SK-N-MC (cell line): Measurements from ENCODE around the gene ADGRG7.

Experiments used
- DNase-seq: peaks from one replicate; pipeline ENCODE4 v3.0.0-alpha.2; 2011; ENCODE audit warnings: low read depth, low spot score
- H3K27ac ChIP-seq: fragments of 200-600 bp; sonication (generic); 2 replicates; pipeline ENCODE4 v1.5.1; 2016; ENCODE audit warnings: mixed run types
- H3K36me3 ChIP-seq: fragments of 200-600 bp; sonication (generic); 2 replicates; pipeline ENCODE4 v1.6.1; 2017; ENCODE audit warnings: antibody characterized with exemption, low read length, mixed read lengths; ENCODE audit not compliant: insufficient read depth
- H3K4me3 ChIP-seq: fragments of 200-600 bp; sonication (generic); 2 replicates; pipeline ENCODE4 v1.5.1; 2016
- H3K9ac ChIP-seq: fragments of 200-600 bp; sonication (generic); 2 replicates; pipeline ENCODE4 v1.8.0; 2017; ENCODE audit warnings: mixed run types, mixed read lengths; ENCODE audit not compliant: insufficient read length
- H3K9me3 ChIP-seq: fragments of 200-600 bp; sonication (generic); 2 replicates; pipeline ENCODE4 v1.6.1; 2017; ENCODE audit warnings: low read depth, mild to moderate bottlenecking, antibody characterized with exemption, low read length, moderate library complexity, mixed read lengths
- EZH2 ChIP-seq: fragments of 200-600 bp; sonication (generic); IDR thresholded peaks from one replicate; pipeline ENCODE4 v1.6.1; 2017; ENCODE audit warnings: antibody characterized with exemption
- FOXP2 ChIP-seq: optimal IDR thresholded peaks from 2 replicates; pipeline ENCODE3; 2011; ENCODE audit warnings: mild to moderate bottlenecking, moderate library complexity; ENCODE audit not compliant: insufficient read depth; ENCODE audit errors: extremely low read length, control extremely low read depth
- POLR2AphosphoS5 ChIP-seq: IDR thresholded peaks from 2 replicates; pipeline ENCODE4 v1.6.1; 2012; ENCODE audit warnings: mild to moderate bottlenecking, low read depth, low read length, borderline replicate concordance

ADGRG7 gene, protein sequence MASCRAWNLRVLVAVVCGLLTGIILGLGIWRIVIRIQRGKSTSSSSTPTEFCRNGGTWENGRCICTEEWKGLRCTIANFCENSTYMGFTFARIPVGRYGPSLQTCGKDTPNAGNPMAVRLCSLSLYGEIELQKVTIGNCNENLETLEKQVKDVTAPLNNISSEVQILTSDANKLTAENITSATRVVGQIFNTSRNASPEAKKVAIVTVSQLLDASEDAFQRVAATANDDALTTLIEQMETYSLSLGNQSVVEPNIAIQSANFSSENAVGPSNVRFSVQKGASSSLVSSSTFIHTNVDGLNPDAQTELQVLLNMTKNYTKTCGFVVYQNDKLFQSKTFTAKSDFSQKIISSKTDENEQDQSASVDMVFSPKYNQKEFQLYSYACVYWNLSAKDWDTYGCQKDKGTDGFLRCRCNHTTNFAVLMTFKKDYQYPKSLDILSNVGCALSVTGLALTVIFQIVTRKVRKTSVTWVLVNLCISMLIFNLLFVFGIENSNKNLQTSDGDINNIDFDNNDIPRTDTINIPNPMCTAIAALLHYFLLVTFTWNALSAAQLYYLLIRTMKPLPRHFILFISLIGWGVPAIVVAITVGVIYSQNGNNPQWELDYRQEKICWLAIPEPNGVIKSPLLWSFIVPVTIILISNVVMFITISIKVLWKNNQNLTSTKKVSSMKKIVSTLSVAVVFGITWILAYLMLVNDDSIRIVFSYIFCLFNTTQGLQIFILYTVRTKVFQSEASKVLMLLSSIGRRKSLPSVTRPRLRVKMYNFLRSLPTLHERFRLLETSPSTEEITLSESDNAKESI

DNA sequence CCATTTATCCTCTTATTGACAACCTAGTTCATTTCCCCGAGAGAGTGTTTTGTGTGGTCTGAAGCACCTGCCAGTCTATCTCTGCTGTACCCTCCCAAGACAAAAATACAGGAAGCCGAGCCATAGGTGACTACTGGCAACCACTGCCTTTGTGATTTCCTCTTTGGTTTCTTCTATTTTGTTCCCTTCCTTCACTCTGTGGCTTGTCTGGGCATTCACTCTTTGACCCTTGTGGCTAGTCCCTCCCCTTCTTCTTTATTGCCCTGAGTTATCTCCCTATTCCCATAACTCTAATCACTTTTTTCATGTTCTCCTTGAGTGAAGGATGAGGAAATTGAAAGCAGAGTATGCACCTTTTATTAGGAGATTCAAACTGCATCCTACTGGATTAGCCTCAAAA, at the start of gene ADGRG7:
Gene ADGRG7, plus strand, starts transcription at position 297 of the 400 bp plus-strand sequence. CDS start 256 bp downstream, outside the sequence.
- H3K4me3 ChIP-seq, result peak within 1 kb of the TSS; percentile 79

GRCh38 chr3:100560426-100560825, 49.0 kb upstream of the ADGRG7 start:
- peak overlapping the region; percentile 95; the same call in 1 of the 2 replicates for H3K27ac ChIP-seq
- no peak for DNase-seq
- H3K9ac ChIP-seq, result no peak overlapping the region
- no peak for TF ChIP-seq FOXP2
- no peaks in the 10 kb centered on the region for H3K36me3 ChIP-seq
- no peaks in the 10 kb centered on the region for H3K9me3 ChIP-seq
- H3K4me3 ChIP-seq, result no peak overlapping the region

More for the DNA sequence above, at the start of gene ADGRG7:
- no peak for TF ChIP-seq POLR2AphosphoS5
- TF ChIP-seq FOXP2, result no peak
- no peak for TF ChIP-seq EZH2
- Histone ChIP-seq H3K9ac (peak within 1 kb of the TSS; percentile 91), H3K9me3 (no peaks in the 10 kb centered on the region), H3K36me3 (no peaks in the 10 kb centered on the region), H3K27ac (peak within 1 kb of the TSS; percentile 99)
- no peak for DNase-seq

DNA sequence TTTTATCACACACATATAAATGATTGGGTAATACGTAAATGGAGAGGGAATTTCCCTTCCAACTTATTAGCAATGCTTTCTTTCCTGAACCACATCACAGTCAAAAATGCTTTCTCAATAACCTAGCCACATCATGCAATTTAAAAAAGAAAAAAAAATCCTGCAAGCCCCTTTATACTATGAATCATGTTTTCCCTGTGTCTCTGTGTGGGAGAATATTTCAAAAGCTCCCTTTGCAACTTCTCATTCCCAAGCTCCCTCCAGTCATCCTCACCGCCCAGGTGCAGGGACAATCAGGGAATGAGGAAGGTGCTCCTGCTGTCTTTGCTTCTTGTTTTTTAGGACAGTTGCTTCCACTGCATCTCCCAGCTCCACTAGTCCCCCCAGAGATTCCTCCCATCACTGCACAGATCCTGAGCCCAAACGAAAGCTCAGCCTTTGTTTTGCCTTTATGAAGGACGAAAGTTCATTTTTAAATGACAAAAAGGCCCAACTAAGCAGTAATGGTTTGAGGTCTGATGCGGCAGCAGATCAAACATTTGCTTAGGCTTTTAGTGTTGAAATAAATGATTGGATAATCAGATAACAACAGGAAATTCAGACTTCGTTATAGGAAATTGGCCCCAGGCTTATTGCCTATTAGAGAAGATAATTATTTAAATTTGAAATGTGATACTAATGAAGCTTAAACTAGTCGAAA, 47.8 kb upstream of the ADGRG7 start:
- Histone ChIP-seq H3K4me3 (peak overlapping the region; percentile 72), H3K9ac (no peak overlapping the region), H3K9me3 (no peaks in the 10 kb centered on the region), H3K36me3 (no peaks in the 10 kb centered on the region), H3K27ac (peak overlapping the region; percentile 95)
- TF ChIP-seq POLR2AphosphoS5, result peak; percentile 75; the same call in 1 of the 2 replicates
- TF ChIP-seq FOXP2, result peak; percentile 15
- no peak for TF ChIP-seq EZH2
- DNase-seq, result peak; percentile 97

DNA sequence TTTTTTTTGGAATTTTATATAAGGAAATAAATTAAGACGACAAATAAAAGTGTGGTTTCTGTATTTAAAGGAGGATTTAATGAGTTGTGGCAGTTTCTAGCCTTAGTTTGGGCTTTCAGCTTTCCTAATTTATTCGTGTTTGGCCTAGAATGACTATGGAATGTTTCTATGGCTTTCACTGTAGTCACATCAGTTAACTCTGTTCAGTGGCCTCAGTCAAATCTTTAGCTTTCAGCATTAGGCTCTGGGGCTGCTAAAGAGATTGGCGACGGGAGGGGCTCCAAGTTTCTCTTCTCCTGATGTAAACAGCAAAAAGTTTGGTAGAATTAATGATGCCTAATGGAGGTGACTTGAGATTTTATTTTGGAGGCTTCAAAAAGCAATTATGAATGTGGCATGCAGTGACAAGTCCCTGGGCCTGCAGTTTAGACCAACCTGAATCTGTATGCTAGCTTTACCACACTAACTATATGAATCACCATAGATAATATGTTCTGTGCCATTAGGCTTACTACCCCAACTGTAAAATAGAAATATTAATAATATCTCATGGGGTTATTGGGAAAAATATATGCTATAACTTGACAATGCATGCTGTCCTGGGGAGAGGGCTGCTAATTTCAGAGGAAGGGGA, 47.1 kb upstream of the ADGRG7 start:
- peak overlapping the region; percentile 21 for H3K9ac ChIP-seq
- no peaks in the 10 kb centered on the region for H3K36me3 ChIP-seq
- TF ChIP-seq EZH2 (no peak), FOXP2 (no peak), POLR2AphosphoS5 (no peak; the same call in 1 of the 2 replicates)
- no peaks in the 10 kb centered on the region for H3K9me3 ChIP-seq
- H3K27ac ChIP-seq, result peak overlapping the region; percentile 95
- DNase-seq, result no peak
- H3K4me3 ChIP-seq, result peak overlapping the region; percentile 72

GRCh38 chr3:100563228-100563627, 46.2 kb upstream of the ADGRG7 start:
- H3K36me3 ChIP-seq, result no peaks in the 10 kb centered on the region
- no peaks in the 10 kb centered on the region for H3K9me3 ChIP-seq
- no peak overlapping the region for H3K9ac ChIP-seq
- H3K4me3 ChIP-seq, result no peak overlapping the region
- TF ChIP-seq EZH2, result no peak
- no peak for TF ChIP-seq FOXP2
- no peak for TF ChIP-seq POLR2AphosphoS5
- DNase-seq, result no peak
- H3K27ac ChIP-seq, result peak overlapping the region; percentile 95; the same call in 1 of the 2 replicates

GRCh38 chr3:100563652-100564211, 45.7 kb upstream of the ADGRG7 start:
- no peak for TF ChIP-seq FOXP2
- TF ChIP-seq POLR2AphosphoS5, result no peak
- TF ChIP-seq EZH2, result no peak
- no peak overlapping the region for H3K9ac ChIP-seq
- DNase-seq, result no peak
- no peaks in the 10 kb centered on the region for H3K9me3 ChIP-seq
- H3K36me3 ChIP-seq, result no peaks in the 10 kb centered on the region
- no peak overlapping the region for H3K27ac ChIP-seq
- H3K4me3 ChIP-seq, result no peak overlapping the region

- H3K9me3 ChIP-seq, result no peaks in the 10 kb centered on the region
These were observed 38.6 kb upstream of the ADGRG7 start for GRCh38 chr3:100570811-100571210.

More at GRCh38 chr3:100570811-100571210, 38.6 kb upstream of the ADGRG7 start:
- no peak for DNase-seq
- TF ChIP-seq FOXP2, result no peak
- no peak for TF ChIP-seq POLR2AphosphoS5
- no peak for TF ChIP-seq EZH2
- Histone ChIP-seq H3K4me3 (no peak overlapping the region), H3K27ac (no peak overlapping the region), H3K36me3 (no peaks in the 10 kb centered on the region), H3K9ac (no peak overlapping the region)
